Erythroblast (primary cell): Measurements from ENCODE around the gene LDLRAD4.

Experiments
- GATA1 ChIP-seq: IDR thresholded peaks from 2 replicates; pipeline ENCODE4 v1.6.1; 2011; ENCODE audit warnings: low read depth, mild to moderate bottlenecking, control low read depth, low read length, moderate library complexity
- POLR2A ChIP-seq: IDR thresholded peaks from 2 replicates; pipeline ENCODE4 v1.6.1; 2011; ENCODE audit warnings: mild to moderate bottlenecking, low read length

DNA sequence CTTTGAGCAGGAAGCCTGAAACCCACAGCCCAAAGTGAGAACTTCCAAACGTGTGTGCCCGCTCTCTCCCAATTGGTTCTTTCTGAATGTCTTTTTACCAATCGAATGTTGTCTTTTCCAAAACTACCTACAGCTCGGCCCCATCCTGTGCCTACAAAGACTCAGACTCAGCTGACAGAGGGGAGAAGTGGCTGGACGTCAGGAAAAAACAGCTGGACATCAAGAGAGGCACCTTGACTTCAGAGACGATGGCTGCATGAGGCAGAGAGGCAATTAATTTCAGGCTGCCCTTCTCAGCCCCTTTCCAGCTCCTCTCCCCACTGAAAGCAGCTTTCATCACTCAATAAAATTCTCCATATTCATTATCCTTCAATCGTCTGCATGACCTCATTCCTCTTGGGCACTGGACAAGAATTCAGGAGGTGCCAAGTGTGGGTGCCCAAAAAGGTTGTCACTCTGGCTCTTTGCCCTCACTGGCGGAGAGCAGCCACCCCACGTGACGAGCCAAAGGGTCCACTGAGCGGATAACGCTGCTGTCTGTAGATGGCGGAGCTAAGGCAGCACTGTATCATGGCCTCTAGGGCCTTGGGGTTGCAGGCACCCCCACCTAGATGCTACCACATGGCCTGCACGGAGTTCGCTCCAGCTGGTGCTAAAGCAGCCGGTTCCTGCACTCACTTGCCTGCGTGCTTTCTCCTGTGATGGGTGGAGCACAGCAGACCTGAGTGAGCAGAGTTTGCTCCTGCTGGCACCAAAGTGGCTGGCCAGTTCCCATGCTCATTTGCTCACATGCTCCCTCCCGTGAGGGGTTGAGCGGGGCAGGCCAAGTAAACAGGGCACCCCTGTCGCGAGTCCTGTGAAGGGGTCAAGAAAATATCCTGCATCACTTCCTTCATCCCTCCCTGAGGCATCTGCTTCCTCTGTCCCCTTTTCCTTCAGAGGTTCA, 469.9 kb downstream of the LDLRAD4 start:
- TF ChIP-seq POLR2A = no peak
- no peak for TF ChIP-seq GATA1
